Panc1 (cell line): ENCODE measurements around the gene SLC45A1. TPM values are rescaled to one million over a fixed set of nuclear protein-coding genes. Genes with fewer than 3 reads are reported as not detected.

Source experiments
- ATAC-seq: fragments of 200-7000 bp; cut with Tn5 transposase; 2 replicates; pipeline ENCODE4 v1.9.1; 2020; ENCODE audit warnings: mild to moderate bottlenecking, moderate library complexity
- BruUV-seq: library from RNA; stranded (reverse); fragments of 400-500 nt; replicated peaks from 2 replicates; lab custom pipeline; 2021; lab: Mats Ljungman, UMichigan
- CTCF ChIA-PET: fragments of 300-600 bp; sonication (Branson Sonifier 250); formaldehyde crosslinking; loops from one replicate; lab custom pipeline; 2022; ENCODE audit warnings: antibody characterized with exemption; lab: Charles Lee
- POLR2A ChIA-PET: fragments of 300-600 bp; sonication (Branson Sonifier 250); formaldehyde crosslinking; loops from one replicate; lab custom pipeline; 2022; ENCODE audit warnings: antibody characterized with exemption; lab: Charles Lee
- DNase-seq: peaks from one replicate; pipeline ENCODE4 v3.0.0-alpha.2; 2010; ENCODE audit warnings: low read depth, low spot score
- H3K27ac ChIP-seq: 2 replicates; pipeline ENCODE4 v1.5.1; 2011; ENCODE audit warnings: mild to moderate bottlenecking, low read length, inconsistent platforms
- H3K27me3 ChIP-seq: fragments of 200-500 bp; sonication (Bioruptor generic); 2 replicates; pipeline ENCODE4 v1.6.0; 2014; ENCODE audit warnings: low read length, inconsistent platforms; ENCODE audit not compliant: control insufficient read depth, insufficient read depth
- H3K36me3 ChIP-seq: fragments of 200-500 bp; sonication (Bioruptor generic); 2 replicates; pipeline ENCODE4 v1.5.1; 2014; ENCODE audit warnings: inconsistent platforms, mild to moderate bottlenecking, low read length, moderate library complexity; ENCODE audit not compliant: control insufficient read depth, insufficient read depth
- H3K4me1 ChIP-seq: 2 replicates; pipeline ENCODE4 v1.5.1; 2011; ENCODE audit warnings: inconsistent platforms, mild to moderate bottlenecking, low read length, moderate library complexity; ENCODE audit not compliant: control insufficient read depth, insufficient read depth
- H3K4me3 ChIP-seq, 2 experiments: 2 replicates each; pipeline ENCODE4 v1.5.1; 2011 to 2012; ENCODE audit warnings: low read depth in 2 of 2, low read length in 2 of 2, mild to moderate bottlenecking in 2 of 2, inconsistent platforms in 1 of 2, moderate library complexity in 1 of 2
- H3K9me3 ChIP-seq: fragments of 200-500 bp; sonication (Bioruptor generic); 2 replicates; pipeline ENCODE4 v1.5.1; 2014; ENCODE audit warnings: low read depth, mild to moderate bottlenecking, inconsistent platforms, low read length, moderate library complexity; ENCODE audit not compliant: control insufficient read depth, insufficient read depth
- CTCF ChIP-seq: fragments of 450-650 bp; IDR thresholded peaks from 2 replicates; pipeline ENCODE4 v1.5.1; 2017; ENCODE audit warnings: mild to moderate bottlenecking
- POLR2AphosphoS5 ChIP-seq: IDR thresholded peaks from 2 replicates; pipeline ENCODE4 v1.6.1; 2012; ENCODE audit warnings: mild to moderate bottlenecking, low read depth, low read length, moderate library complexity
- REST ChIP-seq, 2 experiments: IDR thresholded peaks; 2 replicates each; pipeline ENCODE4 v1.6.1; 2011 to 2012; ENCODE audit warnings: low read depth in 2 of 2, control low read depth in 1 of 2, low read length in 1 of 2, mild to moderate bottlenecking in 1 of 2, moderate library complexity in 1 of 2; ENCODE audit not compliant: insufficient read depth in 1 of 2
- SIN3A ChIP-seq: IDR thresholded peaks from 2 replicates; pipeline ENCODE4 v1.6.1; 2012; ENCODE audit warnings: low read depth, mild to moderate bottlenecking, low read length, moderate library complexity, borderline replicate concordance; ENCODE audit not compliant: insufficient read depth
- TCF7L2 ChIP-seq: IDR thresholded peaks from 2 replicates; pipeline ENCODE4 v1.6.1; 2011; ENCODE audit warnings: mild to moderate bottlenecking, low read depth, low read length, inconsistent platforms
- in situ Hi-C: cut with HindIII; loops from 2 replicates; pipeline ENCODE4 v1.10.0; 2016; ENCODE audit warnings: low sequenced_read_pairs, low pct_unique_long_range_greater_than_20kb
- intact Hi-C: fragments of 100-400 bp; cut with micrococcal nuclease; formaldehyde crosslinking; loops from one replicate; pipeline ENCODE4 v1.10.0; 2022; ENCODE audit not compliant: unreplicated experiment
- total RNA-seq: library from RNA; stranded (reverse); gene quantifications from one replicate; pipeline ENCODE4 v1.2.1, GENCODE V29; 2021; ENCODE audit not compliant: unreplicated experiment

Gene SLC45A1
- total RNA-seq, 1 experiment from 2014 or later, result 11.3 TPM

- intact Hi-C loops (no loop called here), in situ Hi-C loops (no loop called here)
- ChIA-PET POLR2A (no interaction called here), CTCF (no interaction called here)
- no peak for DNase-seq
- BruUV-seq, result no TSS peak
- H3K27me3 ChIP-seq, result no peaks in the 10 kb centered on the region
- peaks cover 54% of the 10 kb centered on the region for H3K4me1 ChIP-seq
- H3K4me3 ChIP-seq, result no peak overlapping the region
- no peak for ATAC-seq
- no peak for TF ChIP-seq REST (IDR thresholded peaks at IDR 0.05; ENCODE audit: insufficient read depth in 1 of 2, low read depth in 2 of 2, low read length in 1 of 2)
- TF ChIP-seq CTCF, result no peak
- no peak for TF ChIP-seq SIN3A
- TF ChIP-seq POLR2AphosphoS5, result no peak
- TF ChIP-seq TCF7L2, result no peak
- H3K27ac ChIP-seq, result no peak overlapping the region
- H3K36me3 ChIP-seq, result peaks cover 9% of the 10 kb centered on the region
- no peaks in the 10 kb centered on the region for H3K9me3 ChIP-seq
Measured at GRCh38 chr1:8370905-8371315, 53.0 kb downstream of the SLC45A1 start.

GRCh38 chr1:8371372-8371991 lies 53.6 kb downstream of the SLC45A1 start:
- no peak overlapping the region for H3K4me3 ChIP-seq
- H3K36me3 ChIP-seq, result peaks cover 9% of the 10 kb centered on the region
- ATAC-seq (0 out of 2 replicates have a peak, but pooled peaks have one; percentile 11), DNase-seq (no peak)
- no peaks in the 10 kb centered on the region for H3K27me3 ChIP-seq
- H3K27ac ChIP-seq, result peak overlapping the region; percentile 80
- peaks cover 59% of the 10 kb centered on the region for H3K4me1 ChIP-seq
- in situ Hi-C loops (no loop called here), intact Hi-C loops (no loop called here)
- TF ChIP-seq TCF7L2 (no peak), SIN3A (no peak)
- BruUV-seq, result no TSS peak
- H3K9me3 ChIP-seq, result no peaks in the 10 kb centered on the region
- ChIA-PET POLR2A (interaction anchor here (0.7 kb wide), 1 partner anchor 22 kb away, joined by 3 read pairs; no protein-coding TSS in a partner anchor), CTCF (no interaction called here)

GRCh38 chr1:8373125-8373524 lies 55.2 kb downstream of the SLC45A1 start:
- Histone ChIP-seq H3K27me3 (no peaks in the 10 kb centered on the region), H3K36me3 (peaks cover 10% of the 10 kb centered on the region; the same call in 1 of the 2 replicates), H3K4me3 (no peak overlapping the region), H3K9me3 (no peaks in the 10 kb centered on the region), H3K4me1 (peaks cover 66% of the 10 kb centered on the region), H3K27ac (peak overlapping the region; percentile 80)
- in situ Hi-C loops, result no loop called here
- intact Hi-C loops, result no loop called here
- ATAC-seq, result no peak
- ChIA-PET CTCF (no interaction called here), POLR2A (no interaction called here)
- no peak for DNase-seq
- TF ChIP-seq REST (IDR thresholded peaks at IDR 0.05; ENCODE audit: insufficient read depth in 1 of 2, low read depth in 2 of 2, low read length in 1 of 2) (no peak), SIN3A (no peak), CTCF (no peak), TCF7L2 (no peak), POLR2AphosphoS5 (no peak)
- no TSS peak for BruUV-seq
